B cell (primary cell): ENCODE measurements around the gene QRSL1. TPM values are rescaled to one million over a fixed set of nuclear protein-coding genes. Genes with fewer than 3 reads are reported as not detected.

Experiments used
- ATAC-seq: fragments of 200-7000 bp; cut with Tn5 transposase; one replicate; pipeline ENCODE4 v1.10.0; 2021; ENCODE audit warnings: low read depth, mild to moderate bottlenecking, moderate number of reproducible peaks, moderate library complexity
- CTCF ChIA-PET: fragments of 350-600 bp; sonication (Branson Sonifier 250); formaldehyde crosslinking; loops from one replicate; lab custom pipeline; 2021; ENCODE audit warnings: antibody characterized with exemption, inconsistent platforms; lab: Charles Lee
- POLR2A ChIA-PET: fragments of 350-600 bp; sonication (Branson Sonifier 250); formaldehyde crosslinking; loops from one replicate; lab custom pipeline; 2021; ENCODE audit warnings: antibody characterized with exemption; lab: Charles Lee
- DNase-seq: peaks from one replicate; pipeline ENCODE4 v3.0.0; 2013
- H2AFZ ChIP-seq: 2 replicates; pipeline ENCODE4 v1.6.1; 2012; ENCODE audit warnings: mild to moderate bottlenecking, low read depth, low read length; ENCODE audit not compliant: insufficient read depth, poor library complexity, severe bottlenecking
- H3K27ac ChIP-seq, 2 donors: 1 replicate in 1 of 2; 2 replicates in 1 of 2; pipeline ENCODE4 v1.5.1; 2012 to 2013; ENCODE audit warnings: low read length in 2 of 2, mild to moderate bottlenecking in 2 of 2, moderate library complexity in 1 of 2
- H3K27me3 ChIP-seq, 4 experiments: fragments of 200-600 bp in 1 of 4; sonication (generic) in 1 of 4; replicated peaks in 1 of 4; 1 replicate in 2 of 4; 2 replicates in 2 of 4; pipeline versions ENCODE4 v1.6.1 to v1.7.0; 2013 to 2016; ENCODE audit warnings: low read length in 3 of 4, mild to moderate bottlenecking in 2 of 4, mixed read lengths in 1 of 4, moderate library complexity in 1 of 4; ENCODE audit not compliant: insufficient read depth in 4 of 4, control insufficient read depth in 3 of 4; ENCODE audit errors: control extremely low read depth in 1 of 4
- H3K36me3 ChIP-seq, 2 experiments: replicated peaks in 1 of 2; 1 replicate in 1 of 2; 2 replicates in 1 of 2; pipeline versions ENCODE4 v1.6.1 to v1.7.1; 2013; ENCODE audit warnings: low read length in 1 of 2; ENCODE audit not compliant: insufficient read depth in 2 of 2, control insufficient read depth in 1 of 2; ENCODE audit errors: control extremely low read depth in 1 of 2, extremely low read depth in 1 of 2
- H3K4me1 ChIP-seq, 2 donors: fragments of 200-600 bp in 1 of 2; sonication (generic) in 1 of 2; 1 replicate in 1 of 2; 2 replicates in 1 of 2; pipeline versions ENCODE4 v1.5.1 to v1.6.1; 2013 to 2017; ENCODE audit warnings: low read length in 2 of 2; ENCODE audit not compliant: control insufficient read depth in 2 of 2, insufficient read depth in 2 of 2
- H3K4me2 ChIP-seq: replicated peaks from 2 replicates; pipeline ENCODE3; 2012; ENCODE audit warnings: mild to moderate bottlenecking, low read depth, low read length; ENCODE audit not compliant: poor library complexity, severe bottlenecking
- H3K4me3 ChIP-seq, 5 experiments: fragments of 200-600 bp in 1 of 5; sonication (generic) in 1 of 5; 1 replicate in 3 of 5; 2 replicates in 2 of 5; pipeline versions ENCODE4 v1.5.1 to v1.7.0; 2011 to 2016; ENCODE audit warnings: low read length in 4 of 5, mild to moderate bottlenecking in 4 of 5, low read depth in 2 of 5, control low read depth in 1 of 5, moderate library complexity in 1 of 5; ENCODE audit not compliant: insufficient read depth in 1 of 5; ENCODE audit errors: control extremely low read depth in 1 of 5, extremely low read depth in 1 of 5
- H3K79me2 ChIP-seq: fragments of 200-600 bp; sonication (generic); one replicate; pipeline ENCODE4 v1.6.0; 2016; ENCODE audit warnings: low read length; ENCODE audit not compliant: control insufficient read depth, insufficient read depth
- H3K9ac ChIP-seq: fragments of 200-600 bp; sonication (generic); 2 replicates; pipeline ENCODE4 v1.6.1; 2017; ENCODE audit warnings: mild to moderate bottlenecking, low read length, moderate library complexity
- H3K9me3 ChIP-seq, 3 donors: one replicate each; pipeline versions ENCODE4 v1.6.1 to v1.7.1; 2013; ENCODE audit warnings: low read length in 2 of 3; ENCODE audit not compliant: control insufficient read depth in 2 of 3, insufficient read depth in 1 of 3; ENCODE audit errors: control extremely low read depth in 1 of 3
- H4K20me1 ChIP-seq: 2 replicates; pipeline ENCODE4 v1.6.0; 2012; ENCODE audit warnings: mild to moderate bottlenecking, low read length; ENCODE audit not compliant: insufficient read depth, control insufficient read depth, poor library complexity, severe bottlenecking
- H3K27ac Mint-ChIP-seq: one replicate; pipeline ENCODE4 v1.8.0; 2021; ENCODE audit warnings: mixed read lengths
- H3K27me3 Mint-ChIP-seq: one replicate; pipeline ENCODE4 v1.8.0; 2021; ENCODE audit warnings: mixed read lengths
- H3K4me1 Mint-ChIP-seq: one replicate; pipeline ENCODE4 v1.8.0; 2021; ENCODE audit warnings: mixed read lengths
- H3K4me3 Mint-ChIP-seq: one replicate; pipeline ENCODE4 v1.8.0; 2021; ENCODE audit warnings: mixed read lengths
- H3K9me3 Mint-ChIP-seq: one replicate; pipeline ENCODE4 v1.8.0; 2022; ENCODE audit warnings: mixed read lengths; ENCODE audit not compliant: insufficient read depth
- CTCF ChIP-seq: fragments of 200-600 bp; IDR thresholded peaks from one replicate; pipeline ENCODE4 v1.8.0; 2022; ENCODE audit warnings: antibody characterized with exemption, mild to moderate bottlenecking
- EZH2 ChIP-seq: IDR thresholded peaks from 2 replicates; pipeline ENCODE4 v1.6.1; 2012; ENCODE audit warnings: borderline replicate concordance, low read depth, mild to moderate bottlenecking, moderate library complexity, low read length; ENCODE audit not compliant: insufficient read depth, poor library complexity, severe bottlenecking
- WGBS: methylation state at CpG from one replicate; pipeline ENCODE4 v1.1.5; 2013; ENCODE audit warnings: missing lambda C conversion rate; ENCODE audit not compliant: insufficient coverage; 5-methylcytosine and 5-hydroxymethylcytosine counted together
- intact Hi-C: fragments of 100-400 bp; cut with micrococcal nuclease; formaldehyde crosslinking; loops from one replicate; pipeline ENCODE4 v1.10.0; 2022
- polyA plus RNA-seq: library from polyadenylated mRNA; depleted of rRNA; stranded (reverse); fragments of >200 nt; gene quantifications from 2 replicates; pipeline ENCODE4 v1.2.3, GENCODE V29; 2012
- total RNA-seq, 2 donors: library from RNA; stranded (reverse); fragments of 120-200 nt in 1 of 2; gene quantifications; 1 replicate in 1 of 2; 2 replicates in 1 of 2; pipeline versions ENCODE4 v1.2.3 to v1.2.4, GENCODE V29; 2013 to 2022

The QRSL1 gene
- total and polyA plus RNA-seq, 2 donors (not counting 1 experiment from before 2014, with no cell fraction given) = 36.9 to 38.5 TPM

GRCh38 chr6:106667022-106667402 lies 37.6 kb downstream of the QRSL1 start:
- Histone ChIP-seq H2AFZ (no peak overlapping the region), H3K4me1 (peaks cover 49 to 61% of the 10 kb centered on the region in 2 donors), H3K4me3 (peak overlapping the region in 2 of 5 experiments; percentile 2 to 29), H3K9ac (peak overlapping the region; percentile 21), H3K79me2 (peaks cover 19% of the 10 kb centered on the region), H3K4me2 (peak overlapping the region; percentile 56), H3K27me3 (no peaks in the 10 kb centered on the region), H4K20me1 (no peaks in the 10 kb centered on the region), H3K27ac (peak overlapping the region; percentile 30 to 81), H3K9me3 (peaks cover 0 to 15% (median 2%) of the 10 kb centered on the region in 3 donors), H3K36me3 (peaks cover 7 to 36% of the 10 kb centered on the region in 2 experiments)
- H3K9me3 Mint-ChIP-seq = no peaks in the 10 kb centered on the region
- CTCF ChIA-PET = interaction anchor here (0.5 to 1.9 kb wide), 9 partner anchors 9 to 312 kb away, joined by 3 to 15 read pairs (median 3); no protein-coding TSS in a partner anchor
- H3K4me1 Mint-ChIP-seq = peaks cover 65% of the 10 kb centered on the region
- POLR2A ChIA-PET = interaction anchor here (0.5 to 1.4 kb wide), 7 partner anchors 10 to 307 kb away, joined by 3 to 6 read pairs (median 4); no protein-coding TSS in a partner anchor
- intact Hi-C loops = loop anchor here (2.0 kb wide), 2 partner anchors 28 to 58 kb away; no protein-coding TSS in a partner anchor
- no peaks in the 10 kb centered on the region for H3K27me3 Mint-ChIP-seq
- WGBS = no CpG with 5 or more reads among the region's 4 CpGs
- ATAC-seq (no peak), DNase-seq (no peak)
- peak overlapping the region; percentile 93 for H3K27ac Mint-ChIP-seq
- H3K4me3 Mint-ChIP-seq = peak overlapping the region; percentile 80
- TF ChIP-seq EZH2 (no peak), CTCF (no peak)

- Histone ChIP-seq H3K9ac (no peak overlapping the region), H4K20me1 (no peaks in the 10 kb centered on the region), H3K4me1 (peaks cover 31 to 33% of the 10 kb centered on the region in 2 donors), H2AFZ (no peak overlapping the region), H3K4me2 (no peak overlapping the region), H3K79me2 (peaks cover 4% of the 10 kb centered on the region), H3K9me3 (peaks cover 0 to 15% (median 1%) of the 10 kb centered on the region in 3 donors), H3K36me3 (peaks cover 3 to 6% of the 10 kb centered on the region in 2 experiments), H3K27me3 (no peaks in the 10 kb centered on the region), H3K4me3 (no peak overlapping the region), H3K27ac (no peak overlapping the region)
- peak overlapping the region; percentile 10 for H3K27ac Mint-ChIP-seq
- intact Hi-C loops = no loop called here
- H3K4me3 Mint-ChIP-seq = no peak overlapping the region
- H3K9me3 Mint-ChIP-seq = no peaks in the 10 kb centered on the region
- H3K4me1 Mint-ChIP-seq = peaks cover 44% of the 10 kb centered on the region
- no peak for TF ChIP-seq CTCF
- TF ChIP-seq EZH2 = no peak
- 100% methylated on average over 3 of the region's 6 CpGs for WGBS
- DNase-seq (no peak), ATAC-seq (no peak)
- ChIA-PET CTCF (interaction anchor here (0.9 to 1.3 kb wide), 4 partner anchors 10 to 62 kb away, joined by 3 to 4 read pairs (median 4); no protein-coding TSS in a partner anchor), POLR2A (interaction anchor here (0.6 to 1.1 kb wide), 6 partner anchors 11 to 1228 kb away, joined by 3 to 4 read pairs (median 3); no protein-coding TSS in a partner anchor)
- H3K27me3 Mint-ChIP-seq = no peaks in the 10 kb centered on the region
Measured at GRCh38 chr6:106670236-106670635, 40.9 kb downstream of the QRSL1 start.
